Gastroesophageal sphincter (tissue), 4 donors: ENCODE measurements around the gene CHRNA9. TPM values are rescaled to one million over a fixed set of nuclear protein-coding genes. Genes with fewer than 3 reads are reported as not detected.
"Not testable (repeated sequence)": the region's sequence is repeated elsewhere in the genome, so short reads cannot be mapped to it uniquely, and the experiment has no call there.

Experiments
- ATAC-seq: fragments of 150-250 bp; one replicate; pipeline ENCODE4 v1.9.1; 2016; ENCODE audit warnings: mild to moderate bottlenecking, moderate library complexity
- H3K27ac ChIP-seq, 4 donors: fragments of 200-600 bp; sonication (generic) in 3 of 4; 1 replicate in 3 of 4; 2 replicates in 1 of 4; pipeline ENCODE4 v1.5.1; 2016 to 2019
- H3K27me3 ChIP-seq: fragments of 200-600 bp; sonication (generic); one replicate; pipeline ENCODE4 v1.5.1; 2019
- H3K36me3 ChIP-seq, 2 donors: fragments of 200-600 bp; sonication (generic); one replicate each; pipeline ENCODE4 v1.5.1; 2019; ENCODE audit warnings: control low read depth in 1 of 2
- H3K4me1 ChIP-seq, 3 donors: fragments of 200-600 bp; sonication (generic); 1 replicate in 2 of 3; 2 replicates in 1 of 3; pipeline ENCODE4 v1.5.1; 2016 to 2019; ENCODE audit warnings: control low read depth in 2 of 3
- H3K4me3 ChIP-seq, 2 donors: fragments of 200-600 bp; sonication (generic); one replicate each; pipeline ENCODE4 v1.5.1; 2019; ENCODE audit warnings: mild to moderate bottlenecking in 1 of 2, moderate library complexity in 1 of 2
- H3K9me3 ChIP-seq, 3 donors: fragments of 200-600 bp; sonication (generic); one replicate each; pipeline ENCODE4 v1.5.1; 2017 to 2019; ENCODE audit warnings: control low read depth in 2 of 3
- EP300 ChIP-seq: sonication (generic); formaldehyde crosslinking; IDR thresholded peaks from one replicate; pipeline ENCODE4 v1.6.1; 2017; ENCODE audit warnings: antibody characterized with exemption, mild to moderate bottlenecking
- POLR2A ChIP-seq, 2 donors: fragments of 450-650 bp; IDR thresholded peaks; one replicate each; pipeline ENCODE4 v1.6.1; 2017; ENCODE audit warnings: antibody characterized with exemption in 2 of 2, mild to moderate bottlenecking in 2 of 2, moderate library complexity in 1 of 2
- POLR2AphosphoS5 ChIP-seq: sonication (generic); formaldehyde crosslinking; IDR thresholded peaks from one replicate; pipeline ENCODE4 v1.6.1; 2017; ENCODE audit warnings: antibody characterized with exemption
- WGBS, 2 donors: methylation state at CpG; one replicate each; pipeline ENCODE4 v1.1.5; 2018; ENCODE audit warnings: low coverage in 1 of 2; 5-methylcytosine and 5-hydroxymethylcytosine counted together
- total RNA-seq, 4 donors: library from RNA; depleted of rRNA; stranded (reverse); fragments of >200 nt; gene quantifications; one replicate each; pipeline ENCODE4 v1.1.0, GENCODE V29; 2016
- TF ChIP-seq, protein P1 (sequence below), 4 experiments: fragments of 200-600 bp in 2 of 4; fragments of 450-650 bp in 2 of 4; sonication (generic) in 1 of 4; IDR thresholded peaks; one replicate each; pipeline ENCODE4 v1.5.1; 2017 to 2019; ENCODE audit warnings: antibody characterized with exemption in 4 of 4, mild to moderate bottlenecking in 2 of 4, moderate library complexity in 2 of 4

CHRNA9 gene
- total RNA-seq, 4 donors from 2014 or later: not detected

DNA sequence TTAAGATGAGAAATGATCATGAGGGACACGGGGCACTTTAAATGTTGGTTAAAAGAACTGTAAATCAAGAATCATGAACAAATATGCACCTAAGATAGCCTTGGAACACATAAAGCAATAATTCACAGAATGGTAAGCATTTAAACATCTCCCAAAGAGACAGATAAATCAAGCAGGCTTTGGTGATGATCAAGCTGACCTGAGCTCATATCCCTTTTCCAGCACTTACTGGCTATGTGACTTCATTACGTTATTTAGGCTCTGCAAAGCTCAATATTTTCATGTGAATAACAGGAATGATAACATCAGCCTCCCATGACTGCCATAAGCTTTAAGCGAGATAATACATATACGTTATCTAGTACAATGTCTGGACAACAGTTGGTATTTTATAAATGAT lies 54.9 kb downstream of the CHRNA9 start:
- WGBS, 2 donors: 86 to 92% methylated on average over 4 of the region's 4 CpGs
- TF ChIP-seq POLR2AphosphoS5: no peak
- no peak for TF ChIP-seq POLR2A (IDR thresholded peaks at IDR 0.05)
- TF ChIP-seq EP300: no peak
- TF ChIP-seq, protein P1, sequence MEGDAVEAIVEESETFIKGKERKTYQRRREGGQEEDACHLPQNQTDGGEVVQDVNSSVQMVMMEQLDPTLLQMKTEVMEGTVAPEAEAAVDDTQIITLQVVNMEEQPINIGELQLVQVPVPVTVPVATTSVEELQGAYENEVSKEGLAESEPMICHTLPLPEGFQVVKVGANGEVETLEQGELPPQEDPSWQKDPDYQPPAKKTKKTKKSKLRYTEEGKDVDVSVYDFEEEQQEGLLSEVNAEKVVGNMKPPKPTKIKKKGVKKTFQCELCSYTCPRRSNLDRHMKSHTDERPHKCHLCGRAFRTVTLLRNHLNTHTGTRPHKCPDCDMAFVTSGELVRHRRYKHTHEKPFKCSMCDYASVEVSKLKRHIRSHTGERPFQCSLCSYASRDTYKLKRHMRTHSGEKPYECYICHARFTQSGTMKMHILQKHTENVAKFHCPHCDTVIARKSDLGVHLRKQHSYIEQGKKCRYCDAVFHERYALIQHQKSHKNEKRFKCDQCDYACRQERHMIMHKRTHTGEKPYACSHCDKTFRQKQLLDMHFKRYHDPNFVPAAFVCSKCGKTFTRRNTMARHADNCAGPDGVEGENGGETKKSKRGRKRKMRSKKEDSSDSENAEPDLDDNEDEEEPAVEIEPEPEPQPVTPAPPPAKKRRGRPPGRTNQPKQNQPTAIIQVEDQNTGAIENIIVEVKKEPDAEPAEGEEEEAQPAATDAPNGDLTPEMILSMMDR (IDR thresholded peaks at IDR 0.05): no peak
- ATAC-seq: no peak
- Histone ChIP-seq H3K36me3 (no peaks in the 10 kb centered on the region), H3K27me3 (no peaks in the 10 kb centered on the region), H3K9me3 (no peaks in the 10 kb centered on the region), H3K27ac (no peak overlapping the region), H3K4me3 (no peak overlapping the region), H3K4me1 (no peaks in the 10 kb centered on the region)

DNA sequence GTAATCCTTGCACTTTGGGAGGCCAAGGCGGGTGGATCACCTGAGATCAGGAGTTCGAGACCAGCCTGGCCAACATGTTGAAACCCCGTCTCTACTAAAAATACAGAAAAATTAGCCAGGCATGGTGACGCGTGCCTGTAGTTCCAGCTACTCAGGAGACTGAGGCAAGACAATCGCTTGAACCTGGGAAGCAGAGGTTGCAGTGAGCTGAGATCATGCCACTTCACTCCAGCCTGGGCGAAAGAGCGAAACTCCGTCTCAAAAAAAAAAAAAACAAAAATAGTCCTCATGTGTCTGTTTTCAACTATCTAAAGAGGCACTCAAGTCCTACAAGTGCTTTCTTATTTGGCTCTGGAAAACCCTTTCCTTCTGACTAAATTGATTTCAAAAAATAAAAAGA lies 57.1 kb downstream of the CHRNA9 start:
- H3K36me3 ChIP-seq, H3K4me3 ChIP-seq, ATAC-seq, H3K27ac ChIP-seq, H3K9me3 ChIP-seq, H3K27me3 ChIP-seq: not testable (repeated sequence)
- H3K4me1 ChIP-seq: peaks cover 0 to 13% (median 0%) of the 10 kb centered on the region in 3 donors
- 92% methylated on average over 7 of the region's 9 CpGs; no CpG with 5 or more reads in 1 of the 2 donors for WGBS, 2 donors

- no peak overlapping the region for H3K4me3 ChIP-seq
- H3K4me1 ChIP-seq: peaks cover 0 to 13% (median 0%) of the 10 kb centered on the region in 3 donors
- no peak for ATAC-seq
- H3K27me3 ChIP-seq: no peaks in the 10 kb centered on the region
- WGBS, 2 donors: 31 to 52% methylated on average over 2 to 5 of the region's 6 CpGs
- H3K27ac ChIP-seq: no peak overlapping the region
- H3K9me3 ChIP-seq: no peaks in the 10 kb centered on the region
- no peak for TF ChIP-seq EP300
- no peak for TF ChIP-seq POLR2AphosphoS5
- TF ChIP-seq, protein P1 (IDR thresholded peaks at IDR 0.05): no peak
- TF ChIP-seq POLR2A (IDR thresholded peaks at IDR 0.05): no peak
- no peaks in the 10 kb centered on the region for H3K36me3 ChIP-seq
Measured at GRCh38 chr4:40394236-40394635, 59.1 kb downstream of the CHRNA9 start.

DNA sequence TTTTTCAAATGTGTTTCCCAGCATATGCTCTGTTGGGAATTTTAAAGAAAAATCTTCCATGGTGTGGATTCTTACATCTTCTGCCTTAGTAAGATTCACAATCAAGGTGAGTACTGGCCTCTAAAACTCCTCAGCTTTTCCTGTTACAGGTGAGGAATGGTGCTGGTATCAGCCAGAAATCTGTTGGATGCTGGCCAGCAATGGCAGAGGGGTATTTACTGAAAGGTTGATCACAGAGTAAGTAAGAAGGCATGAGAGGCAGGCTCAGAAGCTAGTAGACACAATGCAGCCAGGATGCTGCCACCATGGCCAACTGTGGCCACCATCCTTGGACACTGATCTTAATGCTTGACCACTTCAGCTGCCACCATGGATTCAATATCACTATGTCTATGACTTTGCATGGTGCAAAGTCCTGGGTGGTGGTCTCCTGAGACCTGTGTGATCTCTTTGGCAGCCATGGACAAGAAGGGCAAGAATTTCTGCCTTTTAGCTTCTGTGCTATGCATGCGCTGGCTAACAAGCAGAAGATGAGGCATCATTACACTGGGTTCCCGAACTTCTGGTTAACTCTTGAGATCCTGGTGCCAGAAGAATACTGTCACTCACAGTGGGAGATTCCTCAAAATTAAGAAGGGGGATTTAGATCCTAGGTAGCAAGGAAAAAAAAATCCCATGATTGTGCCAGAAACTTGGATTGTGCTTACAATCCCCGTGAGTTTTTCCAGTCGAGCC lies 60.2 kb downstream of the CHRNA9 start:
- no peak for ATAC-seq
- TF ChIP-seq POLR2AphosphoS5: no peak
- no peak for TF ChIP-seq EP300
- TF ChIP-seq, protein P1 (IDR thresholded peaks at IDR 0.05): no peak
- no peak for TF ChIP-seq POLR2A (IDR thresholded peaks at IDR 0.05)
- Histone ChIP-seq H3K9me3 (no peaks in the 10 kb centered on the region), H3K4me1 (peaks cover 0 to 13% (median 0%) of the 10 kb centered on the region in 3 donors), H3K27ac (no peak overlapping the region), H3K27me3 (no peaks in the 10 kb centered on the region), H3K36me3 (no peaks in the 10 kb centered on the region), H3K4me3 (no peak overlapping the region)
- WGBS, 2 donors: 40 to 45% methylated on average over 2 to 3 of the region's 4 CpGs

DNA sequence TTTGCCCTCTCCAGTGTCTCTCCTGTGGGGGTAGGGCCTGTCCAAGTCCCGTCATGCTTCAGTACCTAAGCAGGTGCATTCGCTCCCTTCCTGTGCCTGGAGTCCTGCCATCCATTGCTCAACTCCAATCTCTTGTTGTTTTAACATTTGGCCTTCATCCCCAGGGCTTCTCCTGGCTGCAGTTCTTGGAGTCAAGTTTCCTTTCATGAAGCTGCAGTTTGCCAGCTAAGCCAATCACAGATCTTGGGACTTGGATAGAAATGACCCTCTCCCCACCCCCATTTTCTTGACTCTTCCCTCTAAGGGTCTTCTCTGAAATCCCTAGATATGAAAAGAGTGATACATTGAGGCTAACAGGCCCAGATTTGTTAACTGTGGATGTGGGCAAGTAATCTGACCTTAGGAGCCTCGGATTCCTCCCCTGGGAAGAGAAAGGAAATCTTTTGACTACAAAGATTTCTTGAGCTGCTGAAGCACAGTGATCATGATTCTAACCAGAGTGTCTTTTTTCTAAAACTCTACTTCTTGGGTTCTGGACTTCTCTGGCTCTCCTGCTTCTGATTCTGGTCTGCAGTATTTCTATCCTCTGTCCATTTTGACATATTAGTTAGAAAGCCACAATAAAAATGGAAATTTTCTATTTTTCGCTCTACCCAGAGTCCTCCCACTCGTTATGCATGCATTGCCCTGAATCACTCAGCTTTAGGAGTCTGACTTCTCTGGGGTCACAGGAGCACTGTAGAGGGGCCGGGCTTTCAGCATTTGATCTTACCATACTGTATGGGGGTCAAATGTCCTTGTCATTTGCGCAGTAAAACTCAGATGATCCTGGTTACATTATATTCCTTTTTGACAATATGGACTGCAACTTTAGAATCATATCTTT lies 61.0 kb downstream of the CHRNA9 start:
- no peaks in the 10 kb centered on the region for H3K27me3 ChIP-seq
- 50 to 61% methylated on average over 6 to 7 of the region's 7 CpGs for WGBS, 2 donors
- H3K4me3 ChIP-seq: no peak overlapping the region
- H3K27ac ChIP-seq: no peak overlapping the region
- no peaks in the 10 kb centered on the region for H3K36me3 ChIP-seq
- H3K4me1 ChIP-seq: peaks cover 0 to 13% (median 0%) of the 10 kb centered on the region in 3 donors
- ATAC-seq: no peak
- H3K9me3 ChIP-seq: no peaks in the 10 kb centered on the region
- TF ChIP-seq, protein P1 (IDR thresholded peaks at IDR 0.05): no peak
- no peak for TF ChIP-seq POLR2A (IDR thresholded peaks at IDR 0.05)
